Uterus (tissue), 4 donors: ENCODE data around the gene MAN2A2. TPM values are rescaled to one million over a fixed set of nuclear protein-coding genes. Genes with fewer than 3 reads are reported as not detected.

Experiments used
- DNase-seq, 2 donors: peaks; one replicate each; pipeline ENCODE4 v3.0.0-alpha.2; 2019 to 2020
- H3K27ac ChIP-seq, 2 donors: fragments of 200-600 bp; sonication (generic); 1 replicate in 1 of 2; 2 replicates in 1 of 2; pipeline ENCODE4 v1.5.1; 2016 to 2018
- H3K27me3 ChIP-seq, 2 donors: fragments of 200-600 bp; sonication (generic); one replicate each; pipeline ENCODE4 v1.5.1; 2018 to 2019; ENCODE audit warnings: control low read depth in 1 of 2
- H3K36me3 ChIP-seq, 2 donors: fragments of 200-600 bp; sonication (generic); one replicate each; pipeline ENCODE4 v1.5.1; 2019; ENCODE audit warnings: control low read depth in 1 of 2
- H3K4me1 ChIP-seq, 2 donors: fragments of 200-600 bp; sonication (generic); one replicate each; pipeline ENCODE4 v1.5.1; 2018 to 2019; ENCODE audit warnings: control low read depth in 1 of 2
- H3K4me3 ChIP-seq, 2 donors: fragments of 200-600 bp; sonication (generic); 1 replicate in 1 of 2; 2 replicates in 1 of 2; pipeline ENCODE4 v1.5.1; 2018 to 2019; ENCODE audit warnings: mild to moderate bottlenecking in 1 of 2
- H3K9me3 ChIP-seq, 2 donors: fragments of 200-600 bp; sonication (generic); one replicate each; pipeline ENCODE4 v1.5.1; 2019; ENCODE audit warnings: control low read depth in 1 of 2
- POLR2A ChIP-seq, 2 donors: fragments of 450-650 bp; IDR thresholded peaks; one replicate each; pipeline ENCODE4 v1.6.1; 2016; ENCODE audit warnings: antibody characterized with exemption in 2 of 2, mild to moderate bottlenecking in 1 of 2, moderate library complexity in 1 of 2
- intact Hi-C: fragments of 100-400 bp; cut with DNase I; formaldehyde crosslinking; loops from one replicate; pipeline ENCODE4 v1.15.1; 2023; ENCODE audit warnings: low total_unique reads
- total RNA-seq, 4 donors: library from RNA; depleted of rRNA in 3 of 4; stranded (reverse); fragments of >200 nt in 3 of 4; gene quantifications; one replicate each; pipeline versions ENCODE4 v1.1.0 to v1.2.4, GENCODE V29; 2014 to 2023
- TF ChIP-seq, protein P1 (sequence below), 4 experiments: fragments of 200-600 bp in 2 of 4; fragments of 450-650 bp in 2 of 4; sonication (generic) in 2 of 4; IDR thresholded peaks; one replicate each; pipeline ENCODE4 v1.5.1; 2016 to 2019; ENCODE audit warnings: antibody characterized with exemption in 4 of 4, mild to moderate bottlenecking in 2 of 4, moderate library complexity in 1 of 4
- donor health status: DM: yes; HTN: yes; CAD: no.

Gene MAN2A2
- total RNA-seq, 4 donors from 2014 or later: 15.9 to 92.0 (median 19.8) TPM

DNA sequence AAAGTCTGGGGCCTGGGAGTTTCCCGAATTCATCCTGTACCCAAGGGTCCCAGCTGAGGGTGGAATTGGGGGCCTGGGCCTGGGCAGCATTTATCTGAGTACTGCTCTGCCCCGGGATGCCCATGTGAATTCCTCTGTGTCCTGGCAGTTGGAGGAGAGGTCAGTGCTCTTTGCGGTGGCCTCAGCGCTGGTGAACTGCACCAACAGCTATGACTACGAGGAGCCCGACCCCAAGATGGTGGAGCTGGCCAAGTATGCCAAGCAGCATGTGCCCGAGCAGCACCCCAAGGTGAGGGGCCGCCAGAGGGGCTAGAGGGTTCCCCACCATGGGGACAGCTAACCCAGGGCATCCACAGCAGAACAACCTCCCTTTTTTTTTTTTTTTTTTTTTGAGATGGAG, 45.4 kb downstream of the MAN2A2 start:
- Histone ChIP-seq H3K27ac (no peak overlapping the region), H3K4me3 (no peak overlapping the region), H3K4me1 (no peaks in the 10 kb centered on the region), H3K27me3 (no peaks in the 10 kb centered on the region), H3K9me3 (no peaks in the 10 kb centered on the region), H3K36me3 (no peaks in the 10 kb centered on the region)
- TF ChIP-seq, protein P1, sequence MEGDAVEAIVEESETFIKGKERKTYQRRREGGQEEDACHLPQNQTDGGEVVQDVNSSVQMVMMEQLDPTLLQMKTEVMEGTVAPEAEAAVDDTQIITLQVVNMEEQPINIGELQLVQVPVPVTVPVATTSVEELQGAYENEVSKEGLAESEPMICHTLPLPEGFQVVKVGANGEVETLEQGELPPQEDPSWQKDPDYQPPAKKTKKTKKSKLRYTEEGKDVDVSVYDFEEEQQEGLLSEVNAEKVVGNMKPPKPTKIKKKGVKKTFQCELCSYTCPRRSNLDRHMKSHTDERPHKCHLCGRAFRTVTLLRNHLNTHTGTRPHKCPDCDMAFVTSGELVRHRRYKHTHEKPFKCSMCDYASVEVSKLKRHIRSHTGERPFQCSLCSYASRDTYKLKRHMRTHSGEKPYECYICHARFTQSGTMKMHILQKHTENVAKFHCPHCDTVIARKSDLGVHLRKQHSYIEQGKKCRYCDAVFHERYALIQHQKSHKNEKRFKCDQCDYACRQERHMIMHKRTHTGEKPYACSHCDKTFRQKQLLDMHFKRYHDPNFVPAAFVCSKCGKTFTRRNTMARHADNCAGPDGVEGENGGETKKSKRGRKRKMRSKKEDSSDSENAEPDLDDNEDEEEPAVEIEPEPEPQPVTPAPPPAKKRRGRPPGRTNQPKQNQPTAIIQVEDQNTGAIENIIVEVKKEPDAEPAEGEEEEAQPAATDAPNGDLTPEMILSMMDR (IDR thresholded peaks at IDR 0.05): no peak
- no peak for TF ChIP-seq POLR2A (IDR thresholded peaks at IDR 0.05)
- intact Hi-C loops: no loop called here
- DNase-seq: no peak

DNA sequence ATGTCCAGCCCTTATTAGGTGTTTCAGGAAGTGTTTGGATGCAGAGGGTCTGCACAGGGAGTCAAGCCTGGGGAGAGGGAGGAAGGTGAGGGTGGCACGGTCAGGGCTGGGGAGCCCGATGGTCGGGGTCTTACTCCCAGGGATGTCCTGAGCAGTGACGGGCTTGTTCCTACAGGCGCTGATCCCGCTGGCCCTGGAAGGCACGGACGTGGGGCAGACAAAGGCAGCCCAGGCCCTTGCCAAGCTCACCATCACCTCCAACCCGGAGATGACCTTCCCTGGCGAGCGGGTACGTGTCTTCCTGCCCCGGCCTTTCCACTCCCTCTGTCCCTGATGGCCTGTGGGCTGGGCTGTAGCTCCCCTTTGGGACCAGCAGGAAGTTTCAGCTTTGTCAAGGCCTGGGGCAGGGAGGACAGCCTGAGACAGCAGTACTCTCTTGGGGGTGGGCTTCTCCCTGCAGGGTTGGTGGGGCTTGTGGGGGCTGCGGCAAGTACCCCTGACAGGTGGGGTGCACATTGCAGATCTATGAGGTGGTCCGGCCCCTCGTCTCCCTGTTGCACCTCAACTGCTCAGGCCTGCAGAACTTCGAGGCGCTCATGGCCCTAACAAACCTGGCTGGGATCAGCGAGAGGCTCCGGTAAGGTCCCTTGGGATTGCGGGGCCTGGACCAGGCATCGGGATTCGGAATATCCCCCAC, 47.0 kb downstream of the MAN2A2 start:
- no peaks in the 10 kb centered on the region for H3K4me1 ChIP-seq
- no peaks in the 10 kb centered on the region for H3K36me3 ChIP-seq
- H3K9me3 ChIP-seq: no peaks in the 10 kb centered on the region
- intact Hi-C loops: no loop called here
- TF ChIP-seq, protein P1 (IDR thresholded peaks at IDR 0.05): no peak
- TF ChIP-seq POLR2A (IDR thresholded peaks at IDR 0.05): no peak
- no peak for DNase-seq
- H3K4me3 ChIP-seq: no peak overlapping the region
- H3K27me3 ChIP-seq: no peaks in the 10 kb centered on the region
- H3K27ac ChIP-seq: no peak overlapping the region

DNA sequence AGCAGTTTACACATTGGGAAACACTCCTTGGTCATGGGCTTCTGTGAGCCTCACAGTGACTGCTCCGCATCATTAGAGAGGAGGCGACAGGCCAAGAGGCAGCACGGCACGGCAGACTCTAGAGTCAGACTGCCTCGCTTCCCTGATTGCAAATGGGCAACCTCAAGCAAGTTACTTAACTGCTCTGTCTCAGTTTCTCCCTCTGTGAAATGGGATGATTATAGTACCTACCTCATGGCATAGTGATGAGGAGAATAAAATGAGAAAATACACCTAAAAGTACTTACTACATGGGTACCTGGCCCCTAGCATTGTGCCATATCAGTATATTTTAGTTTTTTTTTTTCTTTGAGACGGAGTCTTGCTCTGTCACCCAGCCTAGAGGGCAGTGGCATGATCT, 47.6 kb downstream of the MAN2A2 start:
- Histone ChIP-seq H3K36me3 (no peaks in the 10 kb centered on the region), H3K27me3 (no peaks in the 10 kb centered on the region), H3K4me3 (no peak overlapping the region), H3K4me1 (no peaks in the 10 kb centered on the region), H3K27ac (no peak overlapping the region), H3K9me3 (no peaks in the 10 kb centered on the region)
- intact Hi-C loops: no loop called here
- TF ChIP-seq POLR2A (IDR thresholded peaks at IDR 0.05): no peak
- TF ChIP-seq, protein P1 (IDR thresholded peaks at IDR 0.05): no peak
- no peak for DNase-seq

DNA sequence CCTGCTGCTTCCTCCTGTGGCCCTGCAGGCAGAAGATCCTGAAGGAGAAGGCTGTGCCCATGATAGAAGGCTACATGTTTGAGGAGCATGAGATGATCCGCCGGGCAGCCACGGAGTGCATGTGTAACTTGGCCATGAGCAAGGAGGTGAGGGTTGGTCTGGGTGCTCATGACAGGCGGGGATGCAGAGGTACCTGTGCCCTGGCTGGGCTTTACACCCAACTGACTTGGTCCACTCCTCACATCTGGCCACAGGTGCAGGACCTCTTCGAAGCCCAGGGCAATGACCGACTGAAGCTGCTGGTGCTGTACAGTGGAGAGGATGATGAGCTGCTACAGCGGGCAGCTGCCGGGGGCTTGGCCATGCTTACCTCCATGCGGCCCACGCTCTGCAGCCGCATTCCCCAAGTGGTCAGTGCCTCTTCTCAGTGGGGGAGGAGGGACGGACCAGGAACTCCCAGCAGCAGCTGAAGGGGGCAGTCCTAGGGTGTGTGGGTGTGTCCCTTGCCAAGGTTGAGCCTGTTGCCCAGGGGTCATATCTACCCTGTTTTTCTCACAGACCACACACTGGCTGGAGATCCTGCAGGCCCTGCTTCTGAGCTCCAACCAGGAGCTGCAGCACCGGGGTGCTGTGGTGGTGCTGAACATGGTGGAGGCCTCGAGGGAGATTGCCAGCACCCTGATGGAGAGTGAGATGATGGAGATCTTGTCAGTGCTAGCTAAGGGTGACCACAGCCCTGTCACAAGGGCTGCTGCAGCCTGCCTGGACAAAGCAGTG, 50.0 kb downstream of the MAN2A2 start:
- H3K27me3 ChIP-seq: no peaks in the 10 kb centered on the region
- intact Hi-C loops: no loop called here
- no peaks in the 10 kb centered on the region for H3K36me3 ChIP-seq

More for the DNA sequence above, 50.0 kb downstream of the MAN2A2 start:
- H3K9me3 ChIP-seq: no peaks in the 10 kb centered on the region
- TF ChIP-seq, protein P1 (IDR thresholded peaks at IDR 0.05): no peak
- no peak for TF ChIP-seq POLR2A (IDR thresholded peaks at IDR 0.05)
- H3K4me3 ChIP-seq: no peak overlapping the region
- peaks cover 0 to 5% of the 10 kb centered on the region in 2 donors for H3K4me1 ChIP-seq
- no peak for DNase-seq
- no peak overlapping the region for H3K27ac ChIP-seq
